Right lobe of liver (tissue), 6 donors: ENCODE data around the gene GBE1. TPM values are rescaled to one million over a fixed set of nuclear protein-coding genes. Genes with fewer than 3 reads are reported as not detected.

ENCODE experiments used
- ATAC-seq, 4 donors: fragments of 200-7000 bp; cut with Tn5 transposase; one replicate each; pipeline ENCODE4 v1.9.1; 2020; ENCODE audit warnings: mild to moderate bottlenecking in 4 of 4, moderate library complexity in 4 of 4
- DNase-seq, 3 donors: peaks; one replicate each; pipeline ENCODE4 v3.0.0-alpha.2; 2020
- H3K27ac ChIP-seq, 3 donors: fragments of 200-600 bp; one replicate each; pipeline ENCODE4 v1.8.0; 2022
- H3K27me3 ChIP-seq, 2 donors: fragments of 200-600 bp; one replicate each; pipeline ENCODE4 v1.8.0; 2022
- H3K36me3 ChIP-seq, 4 donors: fragments of 200-600 bp; sonication (generic) in 1 of 4; one replicate each; pipeline versions ENCODE4 v1.5.1 to v1.8.0; 2017 to 2022; ENCODE audit warnings: control low read depth in 1 of 4
- H3K4me1 ChIP-seq, 4 donors: fragments of 200-600 bp; sonication (generic) in 1 of 4; one replicate each; pipeline versions ENCODE4 v1.5.1 to v1.8.0; 2017 to 2022; ENCODE audit warnings: control low read depth in 1 of 4
- H3K4me3 ChIP-seq, 3 donors: fragments of 200-600 bp; one replicate each; pipeline ENCODE4 v1.8.0; 2022
- H3K9me3 ChIP-seq, 4 donors: fragments of 200-600 bp; sonication (generic) in 1 of 4; one replicate each; pipeline versions ENCODE4 v1.5.1 to v1.8.0; 2017 to 2022; ENCODE audit warnings: control low read depth in 1 of 4
- POLR2A ChIP-seq: fragments of 450-650 bp; IDR thresholded peaks from one replicate; pipeline ENCODE4 v1.6.1; 2017; ENCODE audit warnings: antibody characterized with exemption, mild to moderate bottlenecking
- WGBS: methylation state at CpG from one replicate; pipeline ENCODE4 v1.1.6; 2018; ENCODE audit warnings: low coverage, low lambda C conversion rate; ENCODE audit not compliant: insufficient coverage; ENCODE audit errors: missing lambda C conversion rate; 5-methylcytosine and 5-hydroxymethylcytosine counted together
- intact Hi-C, 2 donors: fragments of 100-400 bp; cut with DNase I; formaldehyde crosslinking; loops; one replicate each; pipeline versions ENCODE4 v1.11.2 to v1.14.1; 2022
- total RNA-seq, 6 experiments: library from RNA; depleted of rRNA in 2 of 6; stranded (reverse); fragments of >200 nt in 2 of 6; fragmentation: NEBNext Ultra II Directional in 3 of 6; extraction: Animal tissue kit (Norgen Biotek cat#: 25700) in 3 of 6; gene quantifications; one replicate each; pipeline versions ENCODE4 v1.1.0 to v1.2.4, GENCODE V29; 2016 to 2023
- TF ChIP-seq, protein P1 (sequence below), 4 donors: fragments of 200-600 bp in 3 of 4; fragments of 450-650 bp in 1 of 4; IDR thresholded peaks; one replicate each; pipeline versions ENCODE4 v1.5.1 to v1.8.0; 2016 to 2022; ENCODE audit warnings: antibody characterized with exemption in 4 of 4, mild to moderate bottlenecking in 2 of 4
- donor health status: DM: no; HTN: yes; CAD: no.
- donor health status: DM: no; HTN: no; CAD: no.
- donor health status: DM: no; HTN: no; CAD: no.
- donor health status: DM: no; HTN: yes; CAD: no.
- donor health status: DM: no; HTN: yes; CAD: no.

GBE1 gene
- total RNA-seq, 6 experiments from 2014 or later: 27.3 to 66.0 (median 57.3) TPM

DNA sequence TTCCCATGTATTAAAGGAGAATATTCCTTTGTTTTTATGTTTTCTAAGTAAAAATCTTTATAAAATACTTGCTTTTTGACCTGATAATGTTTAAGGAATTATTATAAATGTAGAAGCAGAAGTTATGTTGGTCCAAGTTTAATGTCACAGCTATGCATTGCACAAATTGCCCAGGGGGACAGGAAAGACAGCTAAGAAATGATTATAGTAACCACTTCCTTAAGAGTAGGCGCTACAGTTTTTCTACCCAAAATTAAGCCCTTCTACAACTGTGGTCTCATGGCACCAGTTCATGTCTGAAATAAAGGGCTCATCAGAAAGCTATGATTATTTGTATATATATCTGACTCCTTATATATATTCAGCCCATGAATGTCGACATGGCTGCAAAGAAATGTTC lies 176.4 kb downstream of the GBE1 start:
- H3K27me3 ChIP-seq: no peaks in the 10 kb centered on the region
- DNase-seq: no peak
- no peak for ATAC-seq
- no peak overlapping the region for H3K27ac ChIP-seq
- intact Hi-C loops: no loop called here
- WGBS: 87% methylated on average over 2 of the region's 2 CpGs
- TF ChIP-seq POLR2A: no peak
- TF ChIP-seq, protein P1, sequence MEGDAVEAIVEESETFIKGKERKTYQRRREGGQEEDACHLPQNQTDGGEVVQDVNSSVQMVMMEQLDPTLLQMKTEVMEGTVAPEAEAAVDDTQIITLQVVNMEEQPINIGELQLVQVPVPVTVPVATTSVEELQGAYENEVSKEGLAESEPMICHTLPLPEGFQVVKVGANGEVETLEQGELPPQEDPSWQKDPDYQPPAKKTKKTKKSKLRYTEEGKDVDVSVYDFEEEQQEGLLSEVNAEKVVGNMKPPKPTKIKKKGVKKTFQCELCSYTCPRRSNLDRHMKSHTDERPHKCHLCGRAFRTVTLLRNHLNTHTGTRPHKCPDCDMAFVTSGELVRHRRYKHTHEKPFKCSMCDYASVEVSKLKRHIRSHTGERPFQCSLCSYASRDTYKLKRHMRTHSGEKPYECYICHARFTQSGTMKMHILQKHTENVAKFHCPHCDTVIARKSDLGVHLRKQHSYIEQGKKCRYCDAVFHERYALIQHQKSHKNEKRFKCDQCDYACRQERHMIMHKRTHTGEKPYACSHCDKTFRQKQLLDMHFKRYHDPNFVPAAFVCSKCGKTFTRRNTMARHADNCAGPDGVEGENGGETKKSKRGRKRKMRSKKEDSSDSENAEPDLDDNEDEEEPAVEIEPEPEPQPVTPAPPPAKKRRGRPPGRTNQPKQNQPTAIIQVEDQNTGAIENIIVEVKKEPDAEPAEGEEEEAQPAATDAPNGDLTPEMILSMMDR (IDR thresholded peaks at IDR 0.05): no peak
- H3K36me3 ChIP-seq: no peaks in the 10 kb centered on the region
- no peaks in the 10 kb centered on the region for H3K9me3 ChIP-seq
- peaks cover 0 to 14% (median 5%) of the 10 kb centered on the region in 4 donors for H3K4me1 ChIP-seq
- no peak overlapping the region for H3K4me3 ChIP-seq

GRCh38 chr3:81581966-81582599 lies 179.4 kb downstream of the GBE1 start:
- H3K9me3 ChIP-seq: no peaks in the 10 kb centered on the region
- H3K36me3 ChIP-seq: peaks cover 0 to 7% (median 2%) of the 10 kb centered on the region in 4 donors
- H3K4me1 ChIP-seq: peaks cover 0 to 18% (median 7%) of the 10 kb centered on the region in 4 donors
- 30% methylated on average over 5 of the region's 5 CpGs for WGBS
- H3K4me3 ChIP-seq: no peak overlapping the region
- ATAC-seq (peak; percentile 72 to 88 (median 84)), DNase-seq (peak in 1 of 3 donors; percentile 45)
- H3K27ac ChIP-seq: no peak overlapping the region
- TF ChIP-seq, protein P1 (IDR thresholded peaks at IDR 0.05): peak; percentile 60 to 68 (median 62)
- TF ChIP-seq POLR2A: no peak
- intact Hi-C loops: no loop called here
- H3K27me3 ChIP-seq: no peaks in the 10 kb centered on the region

GRCh38 chr3:81580355-81580754 lies 181.1 kb downstream of the GBE1 start:
- WGBS: 23% methylated on average over 5 of the region's 5 CpGs
- H3K4me1 ChIP-seq: peaks cover 0 to 18% (median 7%) of the 10 kb centered on the region in 4 donors
- DNase-seq (no peak), ATAC-seq (peak; percentile 57 to 77 (median 66))
- H3K9me3 ChIP-seq: no peaks in the 10 kb centered on the region
- TF ChIP-seq POLR2A: no peak
- TF ChIP-seq, protein P1 (IDR thresholded peaks at IDR 0.05): no peak
- intact Hi-C loops: no loop called here
- no peak overlapping the region for H3K4me3 ChIP-seq
- H3K27me3 ChIP-seq: no peaks in the 10 kb centered on the region
- peak overlapping the region in 1 of 3 donors; percentile 6 for H3K27ac ChIP-seq
- H3K36me3 ChIP-seq: peaks cover 0 to 7% (median 2%) of the 10 kb centered on the region in 4 donors

DNA sequence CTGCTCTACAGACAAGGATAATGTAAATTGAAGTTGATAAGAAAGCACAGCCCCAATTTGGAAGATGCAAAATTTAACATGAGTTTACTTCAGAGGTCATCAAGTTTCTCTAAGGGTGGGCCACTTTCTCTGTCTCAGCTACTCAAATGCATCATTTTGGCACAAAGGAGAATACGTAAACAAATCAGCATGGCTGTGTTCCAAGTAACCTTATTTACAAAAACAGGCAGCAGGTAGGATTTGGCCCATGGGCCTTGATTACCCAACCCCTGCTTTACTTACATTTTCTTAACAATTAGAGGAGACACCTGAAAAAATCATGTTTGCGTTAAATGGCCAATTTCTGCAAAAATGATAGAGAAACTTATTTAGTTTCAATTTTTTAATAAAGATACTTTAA lies 181.7 kb downstream of the GBE1 start:
- DNase-seq: no peak
- intact Hi-C loops: no loop called here
- H3K4me3 ChIP-seq: no peak overlapping the region
- TF ChIP-seq POLR2A: no peak
- TF ChIP-seq, protein P1 (IDR thresholded peaks at IDR 0.05): no peak
- H3K36me3 ChIP-seq: peaks cover 0 to 7% (median 2%) of the 10 kb centered on the region in 4 donors
- 44% methylated on average over 2 of the region's 2 CpGs for WGBS
- peak overlapping the region in 1 of 3 donors; percentile 6 for H3K27ac ChIP-seq
- H3K4me1 ChIP-seq: peaks cover 0 to 18% (median 7%) of the 10 kb centered on the region in 4 donors
- no peaks in the 10 kb centered on the region for H3K27me3 ChIP-seq
- peak; percentile 56 to 75 (median 68) for ATAC-seq
- no peaks in the 10 kb centered on the region for H3K9me3 ChIP-seq
